Anterior cingulate cortex (tissue), 58 donors: ENCODE data around the gene ACTR8.

ENCODE experiments used
- DNase-seq, 58 donors: peaks; one replicate each; lab custom pipeline; 2025; lab: John Stamatoyannopoulos, UW

The ACTR8 gene

GRCh38 chr3:53819163-53819868, 62.6 kb downstream of the ACTR8 start:
- DNase-seq, result no peak

GRCh38 chr3:53818221-53819162, 63.5 kb downstream of the ACTR8 start:
- no peak for DNase-seq

GRCh38 chr3:53817809-53818208, 64.1 kb downstream of the ACTR8 start:
- DNase-seq, result no peak

GRCh38 chr3:53817211-53817610, 64.7 kb downstream of the ACTR8 start:
- no peak for DNase-seq
